ENCODE measurements around the gene HSDL1.

HSDL1 gene

GRCh38 chr16:84085271-84085667 is 59.7 kb downstream of the HSDL1 start:
- in situ Hi-C loops (cut with MboI; ENCODE audit: low sequenced_read_pairs): loop anchor here (10.0 kb wide), 2 partner anchors 100 to 400 kb away; partner anchors contain the start of gene TAF1C
- DNase-seq (ENCODE audit: low spot score in 2 of 2): no peak
- Histone ChIP-seq H3K4me3 (no peak overlapping the region), H3K9me3 (no peaks in the 10 kb centered on the region), H3K4me1 (no peaks in the 10 kb centered on the region), H3K36me3 (replicated peaks) (peaks cover 75% of the 10 kb centered on the region), H3K27me3 (ENCODE audit: low read depth) (no peaks in the 10 kb centered on the region)

GRCh38 chr16:84084570-84085270 is 60.3 kb downstream of the HSDL1 start:
- H3K4me3 ChIP-seq: no peak overlapping the region
- no peaks in the 10 kb centered on the region for H3K4me1 ChIP-seq
- H3K36me3 ChIP-seq (replicated peaks): peaks cover 72% of the 10 kb centered on the region
- H3K9me3 ChIP-seq: no peaks in the 10 kb centered on the region
- no peaks in the 10 kb centered on the region for H3K27me3 ChIP-seq (ENCODE audit: low read depth)
- DNase-seq (ENCODE audit: low spot score in 2 of 2): peak; percentile 48 to 82
- in situ Hi-C loops (cut with MboI; ENCODE audit: low sequenced_read_pairs): loop anchor here (10.0 kb wide), 2 partner anchors 100 to 400 kb away; partner anchors contain the start of gene TAF1C

GRCh38 chr16:84082835-84083569 is 62.0 kb downstream of the HSDL1 start:
- H3K27me3 ChIP-seq (ENCODE audit: low read depth): no peaks in the 10 kb centered on the region
- H3K9me3 ChIP-seq: no peaks in the 10 kb centered on the region
- in situ Hi-C loops (cut with MboI; ENCODE audit: low sequenced_read_pairs): loop anchor here (10.0 kb wide), 2 partner anchors 102 to 402 kb away; partner anchors contain the start of gene TAF1C
- peaks cover 65% of the 10 kb centered on the region for H3K36me3 ChIP-seq (replicated peaks)
- H3K4me3 ChIP-seq: no peak overlapping the region
- DNase-seq (ENCODE audit: low spot score in 2 of 2): no peak
- H3K4me1 ChIP-seq: no peaks in the 10 kb centered on the region

- in situ Hi-C loops (cut with MboI; ENCODE audit: low sequenced_read_pairs): loop anchor here (10.0 kb wide), 2 partner anchors 103 to 403 kb away; partner anchors contain the start of gene TAF1C
- no peak overlapping the region for H3K4me3 ChIP-seq
- H3K4me1 ChIP-seq: no peaks in the 10 kb centered on the region
- peaks cover 59% of the 10 kb centered on the region for H3K36me3 ChIP-seq (replicated peaks)
- no peak for DNase-seq (ENCODE audit: low spot score in 2 of 2)
- no peaks in the 10 kb centered on the region for H3K9me3 ChIP-seq
- no peaks in the 10 kb centered on the region for H3K27me3 ChIP-seq (ENCODE audit: low read depth)
These were observed 62.9 kb downstream of the HSDL1 start for GRCh38 chr16:84082110-84082509.

- no peaks in the 10 kb centered on the region for H3K27me3 ChIP-seq (ENCODE audit: low read depth)
- no peaks in the 10 kb centered on the region for H3K9me3 ChIP-seq
- DNase-seq (ENCODE audit: low spot score in 2 of 2): no peak
- H3K4me3 ChIP-seq: no peak overlapping the region
- in situ Hi-C loops (cut with MboI; ENCODE audit: low sequenced_read_pairs): loop anchor here (10.0 kb wide), 2 partner anchors 103 to 403 kb away; partner anchors contain the start of gene TAF1C
- no peaks in the 10 kb centered on the region for H3K4me1 ChIP-seq
- peaks cover 59% of the 10 kb centered on the region for H3K36me3 ChIP-seq (replicated peaks)
These were observed 63.5 kb downstream of the HSDL1 start for GRCh38 chr16:84081446-84081989.

- no peaks in the 10 kb centered on the region for H3K4me1 ChIP-seq
- no peaks in the 10 kb centered on the region for H3K27me3 ChIP-seq (ENCODE audit: low read depth)
- no peaks in the 10 kb centered on the region for H3K9me3 ChIP-seq
- DNase-seq (ENCODE audit: low spot score in 2 of 2): no peak
- in situ Hi-C loops (cut with MboI; ENCODE audit: low sequenced_read_pairs): loop anchor here (10.0 kb wide), 2 partner anchors 104 to 404 kb away; partner anchors contain the start of gene TAF1C
- H3K36me3 ChIP-seq (replicated peaks): peaks cover 56% of the 10 kb centered on the region
- H3K4me3 ChIP-seq: no peak overlapping the region
These were observed 64.2 kb downstream of the HSDL1 start for GRCh38 chr16:84080813-84081212.

- Histone ChIP-seq H3K4me3 (no peak overlapping the region), H3K4me1 (no peaks in the 10 kb centered on the region), H3K9me3 (no peaks in the 10 kb centered on the region), H3K27me3 (ENCODE audit: low read depth) (no peaks in the 10 kb centered on the region), H3K36me3 (replicated peaks) (peaks cover 58% of the 10 kb centered on the region)
- no peak for DNase-seq (ENCODE audit: low spot score in 2 of 2)
- in situ Hi-C loops (cut with MboI; ENCODE audit: low sequenced_read_pairs): loop anchor here (10.0 kb wide), 2 partner anchors 104 to 404 kb away; partner anchors contain the start of gene TAF1C
These were observed 64.6 kb downstream of the HSDL1 start for GRCh38 chr16:84080378-84080777.

- H3K4me1 ChIP-seq: no peaks in the 10 kb centered on the region
- DNase-seq (ENCODE audit: low spot score in 2 of 2): no peak
- in situ Hi-C loops (cut with MboI; ENCODE audit: low sequenced_read_pairs): loop anchor here (10.0 kb wide), 2 partner anchors 105 to 405 kb away; partner anchors contain the start of gene TAF1C
- peaks cover 63% of the 10 kb centered on the region for H3K36me3 ChIP-seq (replicated peaks)
- H3K9me3 ChIP-seq: no peaks in the 10 kb centered on the region
- H3K4me3 ChIP-seq: no peak overlapping the region
- H3K27me3 ChIP-seq (ENCODE audit: low read depth): no peaks in the 10 kb centered on the region
These were observed 65.3 kb downstream of the HSDL1 start for GRCh38 chr16:84079664-84080063.

- DNase-seq (ENCODE audit: low spot score in 2 of 2): no peak
- no peaks in the 10 kb centered on the region for H3K4me1 ChIP-seq
- H3K36me3 ChIP-seq (replicated peaks): peaks cover 57% of the 10 kb centered on the region
- in situ Hi-C loops (cut with MboI; ENCODE audit: low sequenced_read_pairs): no loop called here
- H3K27me3 ChIP-seq (ENCODE audit: low read depth): no peaks in the 10 kb centered on the region
- no peak overlapping the region for H3K4me3 ChIP-seq
- H3K9me3 ChIP-seq: no peaks in the 10 kb centered on the region; the same call in 1 of the 2 replicates
These were observed 69.6 kb downstream of the HSDL1 start for GRCh38 chr16:84075376-84075775.

- H3K36me3 ChIP-seq (replicated peaks): peaks cover 59% of the 10 kb centered on the region
- no peaks in the 10 kb centered on the region; the same call in 1 of the 2 replicates for H3K9me3 ChIP-seq
- in situ Hi-C loops (cut with MboI; ENCODE audit: low sequenced_read_pairs): no loop called here
- H3K4me3 ChIP-seq: no peak overlapping the region
- no peak for DNase-seq (ENCODE audit: low spot score in 2 of 2)
- H3K4me1 ChIP-seq: no peaks in the 10 kb centered on the region
- H3K27me3 ChIP-seq (ENCODE audit: low read depth): no peaks in the 10 kb centered on the region
These were observed 70.3 kb downstream of the HSDL1 start for GRCh38 chr16:84074721-84075120.
